Right lung (tissue), 5 donors: ENCODE measurements around the gene RFC2. TPM values are rescaled to one million over a fixed set of nuclear protein-coding genes. Genes with fewer than 3 reads are reported as not detected.
"Not testable (repeated sequence)": the region's sequence is repeated elsewhere in the genome, so short reads cannot be mapped to it uniquely, and the experiment has no call there.

Source experiments
- DNase-seq, 2 donors: peaks; one replicate each; pipeline ENCODE4 v3.0.0-alpha.2; 2013
- polyA plus RNA-seq, 5 donors: library from polyadenylated mRNA; unstranded; fragments of 120-200 nt; gene quantifications; one replicate each; pipeline versions ENCODE4 v1.2.1 to v1.2.3, GENCODE V29; 2013; ENCODE audit warnings: inconsistent platforms in 1 of 5, low replicate concordance in 1 of 5; ENCODE audit not compliant: insufficient read length in 5 of 5, insufficient read depth in 1 of 5

The RFC2 gene
- polyA plus RNA-seq, 5 donors: 36.5 to 50.0 (median 38.8) TPM

DNA sequence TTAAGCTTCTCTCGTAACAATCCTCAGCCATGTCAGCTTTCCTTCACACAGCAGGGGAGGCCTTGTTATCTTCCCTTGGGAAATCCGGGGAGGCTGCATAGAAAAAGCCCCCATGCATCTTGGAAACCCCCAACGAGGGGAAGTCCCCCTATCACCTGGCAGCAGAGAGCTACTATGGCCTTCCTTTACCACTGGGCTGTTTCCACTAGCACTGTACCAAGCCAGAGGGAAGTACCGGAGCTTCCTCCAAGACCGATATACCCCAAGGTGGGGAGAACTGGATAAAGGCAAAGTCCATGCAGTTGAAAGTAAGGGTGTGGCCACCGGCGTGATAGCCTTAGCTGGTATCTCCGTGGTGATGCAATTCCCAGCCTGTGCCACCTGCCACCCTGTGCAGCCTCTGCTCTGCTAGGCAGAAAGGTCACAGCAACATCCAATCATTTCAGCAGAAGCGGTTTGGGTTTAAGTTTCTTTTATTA, 30.6 kb upstream of the RFC2 start:
- DNase-seq: no peak

DNA sequence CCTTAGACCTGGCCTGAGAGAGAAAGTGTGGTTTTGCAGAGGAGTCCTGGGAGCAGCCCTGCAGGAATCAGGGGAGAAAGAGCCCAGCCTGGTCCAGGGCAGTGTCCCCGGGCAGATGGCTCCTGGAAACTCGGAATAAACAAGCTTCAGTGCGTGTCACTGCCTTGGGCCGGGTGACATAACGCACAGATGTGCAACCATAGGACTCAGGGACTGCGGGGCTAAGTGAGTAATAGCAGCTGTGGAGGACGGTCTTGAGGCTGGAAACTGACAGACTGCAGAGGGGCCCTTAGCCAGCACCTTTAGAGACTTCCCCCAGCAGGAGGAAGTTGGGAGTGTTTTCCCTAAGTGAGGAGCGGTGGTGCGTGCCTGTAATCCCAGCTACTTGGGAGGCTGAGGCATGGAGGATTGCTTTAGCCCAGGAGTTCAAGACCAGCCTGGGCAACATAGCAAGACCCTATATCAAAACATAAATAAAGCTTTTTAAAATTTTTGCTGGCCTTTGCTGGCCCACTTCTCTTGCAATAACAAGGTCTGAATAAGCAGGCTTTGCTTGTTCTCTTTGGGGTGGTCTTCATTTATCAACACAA, 29.8 kb upstream of the RFC2 start:
- DNase-seq: no peak

DNA sequence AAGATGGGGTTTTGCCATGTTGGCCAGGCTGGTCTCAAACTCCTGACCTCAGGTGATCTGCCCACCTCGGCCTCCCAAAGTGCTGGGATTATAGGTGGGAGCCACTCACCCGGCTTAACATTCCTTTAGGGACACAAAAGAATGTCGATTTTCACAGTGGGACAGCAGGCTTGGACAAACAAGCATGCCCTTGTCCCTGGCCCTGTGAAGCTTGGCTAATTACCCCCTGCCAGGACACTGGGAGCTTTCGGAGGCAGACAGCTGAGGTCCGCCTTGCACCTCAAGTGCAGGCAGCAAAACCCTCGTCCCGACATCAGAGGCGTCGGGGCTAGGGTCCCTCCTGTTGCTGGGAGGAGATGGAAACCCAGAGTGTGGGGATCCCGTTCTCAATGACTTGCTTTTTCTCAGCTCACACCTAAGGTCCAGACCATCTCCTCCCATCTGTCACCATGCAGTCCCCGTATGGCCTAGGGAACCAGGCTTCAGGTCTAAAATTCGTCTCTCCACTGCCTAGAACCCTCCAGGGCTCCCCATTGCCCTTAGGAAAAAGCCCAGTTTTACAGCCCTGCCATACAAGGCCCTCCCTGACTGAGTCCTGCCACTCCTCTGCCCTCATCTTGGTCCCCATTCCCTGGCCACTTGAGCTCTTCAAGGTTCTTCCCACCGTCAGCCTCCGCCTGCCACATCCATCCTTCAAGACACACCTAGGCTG, 28.7 kb upstream of the RFC2 start:
- no peak for DNase-seq

DNA sequence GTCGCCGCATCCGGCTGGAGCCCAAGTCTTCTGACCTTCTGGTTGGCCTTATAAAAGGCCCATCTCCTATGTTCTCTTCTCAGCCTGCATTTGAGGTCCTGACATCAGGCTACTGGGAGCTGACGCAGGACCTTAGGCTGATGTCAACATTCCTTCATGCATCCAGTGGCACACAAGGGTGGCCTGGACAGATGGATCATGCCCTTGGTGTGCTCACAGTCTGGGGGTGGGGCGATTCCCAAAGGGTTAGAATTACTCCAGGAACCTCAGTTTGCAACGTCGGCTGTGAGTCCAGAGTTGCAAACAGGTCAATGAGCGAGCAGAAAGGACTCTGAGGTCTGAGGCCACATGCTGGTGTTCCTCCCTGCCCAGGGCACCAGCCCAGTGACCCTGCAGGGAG, 26.8 kb upstream of the RFC2 start:
- no peak for DNase-seq

DNA sequence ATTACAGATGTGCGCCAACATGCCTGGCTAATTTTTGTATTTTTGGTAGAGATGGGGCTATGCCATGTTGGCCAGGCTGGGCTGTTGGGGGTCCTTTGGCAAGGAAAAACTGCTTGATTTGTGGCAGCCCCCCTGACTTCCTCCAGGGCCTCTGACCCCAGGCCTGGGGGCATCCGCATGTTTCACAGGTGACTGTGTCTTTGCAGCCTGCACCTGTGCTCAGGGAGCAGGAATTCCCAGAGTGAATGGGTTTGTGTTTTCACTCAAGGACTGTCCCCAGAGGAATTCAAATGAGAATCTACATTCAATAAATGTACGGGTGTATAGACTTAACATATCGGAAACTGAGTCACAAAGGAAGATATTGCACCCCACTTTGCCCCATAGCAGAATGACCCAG, 23.4 kb upstream of the RFC2 start:
- no peak for DNase-seq

DNA sequence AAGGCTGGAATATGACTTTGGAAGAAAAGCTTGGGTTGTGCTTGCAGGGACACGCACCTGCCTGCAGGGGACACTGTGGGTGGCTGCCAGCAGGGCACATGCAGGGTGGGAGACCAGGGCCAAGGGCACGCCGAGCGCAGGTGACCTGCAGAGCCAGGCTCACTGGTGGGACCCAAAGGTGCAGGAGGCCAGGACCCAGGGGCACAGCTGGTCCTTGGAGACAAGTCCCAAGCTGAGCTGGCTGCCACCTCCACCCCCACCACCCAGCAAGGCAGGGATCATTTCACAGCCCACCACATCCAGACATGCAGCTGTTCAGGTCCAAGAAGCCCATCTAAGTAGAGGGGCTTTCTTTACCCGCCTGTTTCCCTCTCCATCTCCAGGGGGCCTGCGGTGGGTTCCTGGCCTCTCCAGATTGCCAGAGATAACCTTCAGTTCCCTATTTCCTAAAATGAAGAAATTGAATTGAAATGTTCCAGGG, 21.2 kb upstream of the RFC2 start:
- no peak for DNase-seq

DNA sequence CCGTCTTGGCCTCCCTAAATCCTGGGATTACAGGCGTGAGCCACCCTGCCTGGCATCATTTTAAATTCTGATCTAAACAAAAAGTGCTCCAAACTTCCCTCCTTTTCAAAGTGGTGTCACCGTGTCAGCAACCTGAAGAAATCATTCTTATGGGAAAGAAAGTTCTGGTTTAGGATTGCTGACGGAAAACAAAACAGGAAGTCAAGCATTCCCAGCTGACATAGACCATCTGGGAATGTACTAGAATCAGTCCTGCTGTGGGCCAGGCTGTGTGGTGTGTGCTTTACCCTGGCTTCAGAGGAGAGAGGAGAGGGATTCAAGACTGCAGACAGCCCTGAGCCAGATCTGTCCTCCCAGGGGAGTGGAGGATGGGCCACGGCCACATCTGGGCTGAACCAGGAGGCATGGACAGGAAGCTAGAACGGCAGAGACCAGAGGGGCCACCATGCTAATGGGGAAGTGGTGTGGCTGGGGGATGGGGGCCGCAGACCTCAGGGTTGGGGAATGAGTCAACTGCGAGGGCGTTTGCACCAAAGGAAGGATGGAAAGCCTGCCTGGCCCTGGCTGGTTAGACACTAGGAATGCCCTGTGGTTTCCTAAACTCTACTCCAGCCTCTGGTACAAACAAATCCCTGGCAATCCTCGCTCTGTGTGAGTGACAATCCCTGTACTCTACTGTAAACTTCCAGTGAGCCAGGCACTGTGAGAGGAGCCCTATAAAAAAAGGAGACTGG, 18.3 kb upstream of the RFC2 start:
- DNase-seq: peak; percentile 78 to 81

DNA sequence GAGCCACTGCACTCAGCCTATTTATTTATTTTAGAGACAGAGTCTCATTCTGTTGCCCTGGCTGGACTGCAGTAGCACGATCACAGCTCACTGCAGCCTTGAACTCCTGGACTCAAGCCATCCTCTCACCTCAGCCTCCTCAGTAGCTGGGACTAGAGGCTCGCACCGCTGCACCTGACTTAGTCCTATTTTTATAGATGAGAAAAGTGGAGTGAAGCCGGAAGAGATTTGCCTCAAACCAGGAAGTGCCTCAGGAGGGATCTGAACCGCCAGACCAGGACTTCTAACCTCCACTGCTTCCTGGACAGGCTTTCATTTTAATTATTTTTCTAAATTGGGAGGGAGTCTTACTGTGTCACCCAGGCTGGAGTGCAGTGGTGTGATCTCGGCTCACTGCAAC, 17.5 kb upstream of the RFC2 start:
- DNase-seq: no peak

DNA sequence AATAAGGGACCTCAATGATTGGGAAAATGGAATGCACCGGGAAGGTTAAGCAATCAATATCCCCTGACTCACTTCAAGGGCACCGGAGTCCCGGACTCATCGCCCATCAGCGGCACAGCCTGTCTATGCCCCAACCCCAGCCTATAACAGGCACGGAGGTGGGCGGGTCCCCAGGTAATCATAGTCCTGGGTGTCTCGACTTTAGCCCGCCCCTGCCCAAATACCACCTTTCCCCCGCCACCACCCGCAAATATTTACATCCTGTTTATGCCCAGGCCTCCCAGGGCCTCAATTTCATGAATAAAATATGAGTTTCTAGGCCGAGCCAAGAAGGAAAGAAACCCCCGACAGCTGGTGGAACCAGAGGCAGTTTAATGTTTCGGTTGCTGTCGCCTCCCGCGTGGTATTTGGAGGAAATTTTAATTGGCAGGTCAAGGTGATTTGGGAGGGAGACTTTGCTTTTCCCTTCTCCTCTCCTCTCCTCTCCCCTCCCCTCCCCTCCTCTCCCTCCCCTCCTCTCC, 15.6 kb upstream of the RFC2 start:
- peak; percentile 72 to 73 for DNase-seq

DNA sequence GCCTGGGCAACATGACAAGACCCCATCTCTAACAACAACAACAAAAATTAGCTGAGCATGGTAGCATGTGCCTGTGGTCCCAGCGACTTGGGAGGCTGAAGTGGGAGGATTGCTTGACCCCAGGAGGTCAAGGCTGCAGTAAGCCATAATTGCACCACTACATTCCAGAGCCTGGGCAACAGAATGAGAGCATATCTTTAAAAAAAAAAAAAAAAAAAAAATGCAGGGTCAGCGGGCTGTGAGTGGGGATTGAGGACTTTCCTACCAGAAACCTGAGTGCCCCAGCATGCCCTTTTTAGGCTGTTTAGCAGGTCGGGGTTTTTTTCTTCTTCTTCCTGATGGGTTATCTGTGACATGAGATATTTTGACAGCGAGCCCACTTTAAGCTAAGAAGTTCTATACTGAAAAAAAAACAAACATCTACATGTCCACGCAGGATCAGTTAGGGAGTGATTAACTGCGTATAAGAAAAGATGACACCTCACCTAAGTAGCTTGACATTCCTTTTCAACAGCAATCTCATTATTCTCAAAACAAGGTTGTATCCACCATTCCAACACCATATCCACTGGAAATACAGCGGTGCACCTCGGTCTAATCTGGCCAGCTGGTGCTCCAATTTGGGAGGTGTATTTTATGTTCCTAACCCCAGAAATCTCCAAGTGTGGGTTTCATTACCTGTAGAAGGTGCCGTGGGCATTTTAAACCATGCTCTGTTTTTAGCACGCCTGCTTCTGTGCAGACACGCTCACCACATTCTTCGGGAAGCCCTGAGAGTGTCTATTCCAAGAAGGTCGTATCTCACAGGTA, 13.8 kb upstream of the RFC2 start:
- DNase-seq: no peak

DNA sequence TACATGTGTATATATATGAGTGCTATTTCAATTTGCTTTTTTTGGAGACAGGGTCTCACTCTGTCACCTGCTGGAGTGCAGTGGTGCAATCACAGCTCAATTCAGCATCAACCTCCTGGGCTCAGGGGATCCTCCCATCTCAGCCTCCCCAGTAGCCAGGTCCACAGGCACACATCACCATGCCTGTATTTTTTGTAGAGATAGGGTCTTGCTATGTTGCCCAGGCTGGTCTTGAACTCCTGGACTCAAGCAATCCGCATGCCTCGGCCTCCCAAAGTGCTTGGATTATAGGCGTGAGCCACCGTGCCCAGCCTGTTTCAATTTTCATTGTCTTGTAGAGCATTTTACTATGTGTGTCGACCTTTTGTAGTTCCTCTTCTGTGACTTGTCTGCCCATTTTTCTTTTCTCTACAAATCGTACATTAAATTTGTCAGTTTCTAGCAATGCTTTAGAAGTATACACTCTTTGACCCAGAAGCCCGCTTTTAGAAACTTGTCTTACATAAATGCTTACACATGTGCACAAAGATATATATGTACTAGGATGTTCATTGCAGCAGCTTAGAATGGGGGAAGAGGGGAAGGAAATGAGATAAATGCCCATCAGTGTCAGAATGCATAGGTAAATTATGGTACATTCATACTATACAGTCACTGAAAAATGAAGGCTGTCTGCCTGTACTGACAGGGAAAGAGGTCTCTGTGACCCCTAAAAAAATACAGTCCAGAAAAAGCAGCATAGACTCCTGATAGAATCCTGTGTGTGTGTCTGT, 12.2 kb upstream of the RFC2 start:
- no peak for DNase-seq

DNA sequence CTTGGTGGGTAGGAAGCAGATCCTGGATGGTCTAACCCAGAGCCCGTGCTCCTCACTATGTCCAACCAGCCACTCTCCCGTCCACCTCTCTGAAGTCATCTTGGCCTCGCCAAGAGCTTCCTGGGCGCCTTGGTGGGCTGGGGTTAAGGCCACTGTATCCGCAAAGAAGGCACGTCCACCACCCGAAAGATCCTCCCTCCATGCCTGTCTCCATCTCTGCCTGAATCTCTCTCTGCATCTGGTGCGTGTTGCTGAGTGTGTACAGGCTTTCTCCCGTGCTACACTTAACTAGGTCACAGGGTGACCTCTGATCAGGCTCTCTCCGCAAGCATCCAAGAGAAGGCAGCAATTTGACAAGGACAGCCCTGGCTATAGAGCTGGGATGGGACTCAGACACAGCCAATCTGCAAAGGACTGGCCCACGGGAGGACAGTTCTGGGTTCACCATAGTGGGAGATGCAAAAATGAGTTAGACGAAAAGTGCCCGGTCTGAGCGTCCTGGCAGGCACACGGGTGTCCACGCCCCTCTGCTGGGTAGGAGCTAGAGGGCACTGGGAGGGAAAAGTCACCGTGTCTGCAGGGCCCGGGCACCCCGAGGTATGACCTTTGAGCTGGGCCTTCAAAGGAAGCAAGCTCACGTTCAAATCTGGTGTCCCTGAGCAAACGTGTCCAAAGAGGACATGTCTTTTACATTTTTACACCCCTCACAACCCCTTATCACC, 9.4 kb upstream of the RFC2 start:
- DNase-seq: no peak

DNA sequence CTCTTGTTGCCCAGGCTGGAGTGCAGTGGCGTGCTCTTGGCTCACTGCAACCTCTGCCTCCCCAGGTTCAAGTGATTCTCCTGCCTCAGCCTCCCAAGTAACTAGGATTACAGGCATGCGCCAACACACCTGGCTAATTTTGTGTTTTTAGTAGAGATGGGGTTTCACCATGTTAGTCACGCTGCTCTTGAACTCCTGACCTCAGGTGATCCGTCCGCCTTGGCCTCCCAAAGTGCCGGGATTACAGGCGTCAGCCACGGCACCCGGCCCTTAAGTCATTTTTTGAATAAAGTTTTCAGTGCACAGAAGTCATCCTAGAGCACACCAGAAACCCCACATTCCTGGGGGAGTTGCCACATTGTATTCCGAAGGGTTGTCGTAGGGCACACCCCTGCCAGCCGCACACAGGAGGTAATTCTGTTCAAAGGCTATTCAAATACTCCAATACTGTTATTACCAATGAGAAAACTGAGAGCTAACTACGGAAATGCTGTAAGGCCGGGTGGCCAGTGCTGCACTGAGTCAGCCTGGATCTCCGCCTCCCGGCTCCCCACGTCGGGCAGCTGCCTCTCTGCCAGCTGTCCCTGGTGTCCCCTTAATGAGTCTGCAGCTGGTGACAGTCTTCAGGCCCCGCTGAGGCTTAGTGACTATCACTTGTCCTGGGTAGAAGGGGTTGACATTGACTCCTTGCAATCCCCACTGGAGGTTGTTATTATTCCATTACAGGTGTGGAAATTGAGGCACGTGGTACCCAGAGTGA, 8.6 kb upstream of the RFC2 start:
- no peak for DNase-seq

DNA sequence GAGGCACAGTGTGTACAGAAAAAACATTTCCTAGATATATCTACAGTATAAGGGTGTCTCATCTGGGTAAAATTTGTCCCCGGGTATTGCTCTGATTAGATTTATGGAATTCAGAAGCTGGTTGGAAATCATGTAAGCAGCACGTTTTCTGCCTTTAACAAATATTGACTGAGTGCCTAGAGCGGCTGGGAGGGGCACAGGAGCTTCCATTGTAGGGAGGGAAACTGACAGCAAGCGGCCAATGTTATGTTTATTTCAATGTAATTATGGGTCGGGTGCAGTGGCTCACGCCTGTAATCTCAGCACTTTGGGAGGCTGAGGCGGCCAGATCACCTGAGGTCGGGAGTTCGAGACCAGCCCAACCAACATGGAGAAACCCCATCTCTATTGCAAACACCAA, 4.4 kb upstream of the RFC2 start:
- DNase-seq: no peak

DNA sequence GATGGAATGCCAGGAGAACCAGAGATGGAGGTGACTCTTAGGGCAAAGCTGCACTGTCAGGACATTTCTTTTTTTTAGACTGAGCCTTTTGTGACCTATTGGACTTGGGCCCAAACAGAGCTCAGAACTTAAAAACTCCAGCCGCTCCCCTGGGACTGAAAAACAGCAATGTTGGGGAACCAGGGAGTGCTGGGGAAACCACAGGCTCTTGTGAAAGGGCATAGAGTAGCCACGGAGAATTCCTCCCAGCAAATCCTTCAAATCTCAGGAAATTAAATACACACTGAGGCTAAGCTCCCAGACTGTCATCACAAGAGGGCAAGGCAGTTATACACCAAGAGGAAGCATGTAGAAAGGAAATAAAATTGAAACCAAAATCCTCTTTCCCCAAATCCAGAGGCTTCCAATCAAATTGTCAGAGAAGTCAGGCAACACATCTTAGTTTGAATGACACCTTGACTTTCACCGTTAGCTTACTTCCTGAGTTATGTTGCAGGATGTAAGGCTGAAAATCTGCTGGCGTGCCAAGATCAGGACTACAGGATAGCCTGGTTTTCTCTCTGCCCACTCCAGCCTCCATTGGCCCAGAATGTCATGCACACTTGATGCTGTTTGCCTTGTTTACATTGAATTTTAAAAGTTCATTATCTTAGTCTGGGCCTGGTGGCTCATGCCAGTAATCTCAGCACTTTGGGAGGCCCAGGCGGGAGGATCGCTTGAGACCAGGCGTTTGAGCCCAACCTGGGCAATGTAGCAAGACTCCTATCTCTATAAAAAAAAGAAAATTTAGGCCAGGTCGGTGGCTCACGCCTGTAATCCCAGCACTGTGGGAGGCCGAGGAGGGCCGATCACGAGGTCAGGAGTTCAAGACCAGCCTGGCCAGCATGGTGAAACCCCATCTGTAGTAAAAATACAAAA, 2.6 kb upstream of the RFC2 start:
- no peak for DNase-seq

DNA sequence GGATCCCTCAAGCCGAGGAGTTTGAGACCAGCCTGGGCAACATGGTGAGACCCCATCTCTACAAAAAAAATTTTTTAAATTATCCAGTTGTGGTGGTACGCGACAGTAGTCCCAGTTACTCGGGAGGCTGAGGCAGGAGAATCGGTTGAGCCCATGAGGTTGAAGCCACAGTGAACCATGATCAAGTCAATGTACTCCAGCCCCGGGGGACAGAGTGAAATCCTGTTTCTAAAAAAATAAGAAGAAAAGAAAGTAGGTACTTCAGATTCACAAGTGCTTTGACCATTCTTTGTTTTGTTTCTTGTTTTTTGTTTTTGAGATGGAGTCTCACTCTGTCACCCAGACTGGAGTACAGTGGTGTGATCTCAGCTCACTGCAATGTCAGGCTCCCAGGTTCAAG, 1.3 kb upstream of the RFC2 start:
- not testable (repeated sequence) for DNase-seq

DNA sequence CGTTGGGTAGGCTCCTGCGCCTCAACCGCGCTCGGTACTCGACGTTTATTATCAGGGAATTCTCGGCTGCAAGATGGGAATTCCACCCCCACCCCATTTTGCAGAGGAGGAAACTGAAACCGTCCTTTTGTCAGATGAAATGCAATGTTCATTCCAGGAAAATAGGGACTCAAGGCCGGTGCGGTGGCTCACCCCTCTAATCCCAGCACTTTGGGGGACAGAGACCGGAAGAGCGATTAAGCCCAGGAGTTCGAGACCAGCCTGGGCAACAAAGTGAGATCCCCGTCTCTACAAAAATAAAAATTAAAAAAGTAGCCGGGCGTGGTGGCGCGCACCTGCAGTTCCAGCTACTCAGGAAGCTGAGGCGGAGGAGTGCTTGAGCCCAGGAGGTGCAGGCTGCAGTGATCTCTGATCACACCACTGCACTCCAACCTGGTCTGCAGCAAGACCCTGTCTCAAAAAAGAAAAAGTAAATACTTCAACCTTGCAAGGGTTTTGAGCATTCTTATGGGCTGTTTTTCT, 720 bp upstream of the RFC2 start:
- DNase-seq: no peak

DNA sequence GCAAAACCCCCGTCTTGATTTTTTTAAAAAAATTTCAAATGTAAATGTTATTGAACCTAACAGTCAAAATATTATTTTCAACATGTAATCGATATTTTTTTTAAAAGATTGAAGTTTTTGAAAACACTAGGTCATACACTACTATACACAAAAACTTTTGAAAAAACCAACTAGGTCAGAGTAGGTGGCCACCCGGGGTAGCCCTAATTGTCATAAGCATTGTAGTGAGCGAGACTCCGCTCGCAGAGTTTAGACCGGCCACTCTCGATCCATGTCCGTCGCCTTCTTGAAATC, 417 bp downstream of the RFC2 start:
- DNase-seq: no peak
